C4-2B (cell line): ENCODE results near the gene KCNQ1OT1.

Experiments used
- ZFX ChIP-seq: fragments of 450-650 bp; IDR thresholded peaks from 2 replicates; pipeline ENCODE4 v1.6.1; 2017
- TF ChIP-seq, protein P1 (sequence below): fragments of 450-650 bp; conservative IDR thresholded peaks from 2 replicates; pipeline ENCODE4 v1.5.1; 2017; ENCODE audit warnings: mild to moderate bottlenecking

DNA sequence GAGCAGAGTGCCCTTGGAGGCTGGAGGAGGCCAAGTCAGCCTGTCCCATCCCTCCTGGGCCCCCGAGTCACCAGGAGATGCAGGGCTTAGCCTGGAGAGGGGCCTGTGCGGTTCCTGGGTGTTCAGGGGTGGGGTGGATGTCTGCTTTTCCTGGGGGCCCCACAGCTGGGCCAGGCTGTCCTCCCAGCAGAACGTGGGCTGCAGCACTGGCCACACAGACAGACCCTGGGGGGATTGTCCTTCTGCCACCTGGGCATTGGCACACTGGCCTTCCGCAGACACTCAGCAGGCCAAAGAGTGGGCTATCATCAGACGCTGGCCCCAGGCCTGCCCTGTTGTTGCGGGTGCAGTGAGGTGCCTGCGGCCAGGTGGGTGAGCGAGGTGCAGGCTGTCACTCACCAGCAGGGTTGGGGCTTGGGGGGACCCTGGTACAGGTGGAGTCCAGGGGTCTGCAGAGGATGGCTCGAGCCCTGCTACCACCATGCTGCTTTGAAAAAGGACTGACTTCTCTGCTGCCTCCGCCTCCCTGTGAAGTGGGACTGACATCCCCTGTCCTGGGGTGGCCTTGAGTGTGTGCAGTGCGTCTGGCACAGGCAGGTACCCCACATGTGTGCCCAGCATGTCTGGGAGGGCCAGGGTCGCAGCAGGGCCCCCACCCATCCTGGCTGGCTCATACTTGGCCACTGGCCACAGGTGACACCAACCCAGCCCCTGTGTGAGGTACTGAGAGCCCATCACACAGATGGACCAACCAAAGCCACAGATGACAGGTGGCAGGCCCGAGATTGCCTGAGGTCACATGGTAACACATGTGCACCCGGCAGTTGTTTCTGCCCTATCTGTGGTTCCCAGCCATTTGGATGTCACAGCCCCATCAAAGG, 39.0 kb upstream of the KCNQ1OT1 start:
- TF ChIP-seq, protein P1, sequence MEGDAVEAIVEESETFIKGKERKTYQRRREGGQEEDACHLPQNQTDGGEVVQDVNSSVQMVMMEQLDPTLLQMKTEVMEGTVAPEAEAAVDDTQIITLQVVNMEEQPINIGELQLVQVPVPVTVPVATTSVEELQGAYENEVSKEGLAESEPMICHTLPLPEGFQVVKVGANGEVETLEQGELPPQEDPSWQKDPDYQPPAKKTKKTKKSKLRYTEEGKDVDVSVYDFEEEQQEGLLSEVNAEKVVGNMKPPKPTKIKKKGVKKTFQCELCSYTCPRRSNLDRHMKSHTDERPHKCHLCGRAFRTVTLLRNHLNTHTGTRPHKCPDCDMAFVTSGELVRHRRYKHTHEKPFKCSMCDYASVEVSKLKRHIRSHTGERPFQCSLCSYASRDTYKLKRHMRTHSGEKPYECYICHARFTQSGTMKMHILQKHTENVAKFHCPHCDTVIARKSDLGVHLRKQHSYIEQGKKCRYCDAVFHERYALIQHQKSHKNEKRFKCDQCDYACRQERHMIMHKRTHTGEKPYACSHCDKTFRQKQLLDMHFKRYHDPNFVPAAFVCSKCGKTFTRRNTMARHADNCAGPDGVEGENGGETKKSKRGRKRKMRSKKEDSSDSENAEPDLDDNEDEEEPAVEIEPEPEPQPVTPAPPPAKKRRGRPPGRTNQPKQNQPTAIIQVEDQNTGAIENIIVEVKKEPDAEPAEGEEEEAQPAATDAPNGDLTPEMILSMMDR, result no peak
- TF ChIP-seq ZFX, result no peak
